Nephron (organoid): Measurements from ENCODE around the gene NFYC.

Source experiments
- H3K27ac Mint-ChIP-seq, 3 experiments: 2 replicates each; pipeline ENCODE4 v1.8.0; 2020; ENCODE audit warnings: mixed read lengths in 3 of 3, mild to moderate bottlenecking in 2 of 3, moderate library complexity in 1 of 3
- H3K27me3 Mint-ChIP-seq: 2 replicates; pipeline ENCODE4 v1.8.0; 2021; ENCODE audit warnings: low read depth, mild to moderate bottlenecking, moderate library complexity, mixed read lengths
- H3K36me3 Mint-ChIP-seq: 2 replicates; pipeline ENCODE4 v1.8.0; 2020; ENCODE audit warnings: low read depth, mixed read lengths
- H3K4me1 Mint-ChIP-seq: 2 replicates; pipeline ENCODE4 v1.8.0; 2020; ENCODE audit warnings: mixed read lengths
- H3K4me3 Mint-ChIP-seq, 3 experiments: 2 replicates each; pipeline ENCODE4 v1.8.0; 2020; ENCODE audit warnings: mild to moderate bottlenecking in 3 of 3, mixed read lengths in 3 of 3, moderate library complexity in 2 of 3
- H3K9me3 Mint-ChIP-seq: 2 replicates; pipeline ENCODE4 v1.8.0; 2020; ENCODE audit warnings: mixed read lengths
- TF ChIP-seq, protein P1 (sequence below), 3 experiments: fragments of 200-600 bp; sonication (generic); IDR thresholded peaks; one replicate each; pipeline ENCODE4 v1.5.0; 2021; ENCODE audit warnings: antibody characterized with exemption in 3 of 3; ENCODE audit not compliant: unreplicated experiment in 3 of 3

The NFYC gene

DNA sequence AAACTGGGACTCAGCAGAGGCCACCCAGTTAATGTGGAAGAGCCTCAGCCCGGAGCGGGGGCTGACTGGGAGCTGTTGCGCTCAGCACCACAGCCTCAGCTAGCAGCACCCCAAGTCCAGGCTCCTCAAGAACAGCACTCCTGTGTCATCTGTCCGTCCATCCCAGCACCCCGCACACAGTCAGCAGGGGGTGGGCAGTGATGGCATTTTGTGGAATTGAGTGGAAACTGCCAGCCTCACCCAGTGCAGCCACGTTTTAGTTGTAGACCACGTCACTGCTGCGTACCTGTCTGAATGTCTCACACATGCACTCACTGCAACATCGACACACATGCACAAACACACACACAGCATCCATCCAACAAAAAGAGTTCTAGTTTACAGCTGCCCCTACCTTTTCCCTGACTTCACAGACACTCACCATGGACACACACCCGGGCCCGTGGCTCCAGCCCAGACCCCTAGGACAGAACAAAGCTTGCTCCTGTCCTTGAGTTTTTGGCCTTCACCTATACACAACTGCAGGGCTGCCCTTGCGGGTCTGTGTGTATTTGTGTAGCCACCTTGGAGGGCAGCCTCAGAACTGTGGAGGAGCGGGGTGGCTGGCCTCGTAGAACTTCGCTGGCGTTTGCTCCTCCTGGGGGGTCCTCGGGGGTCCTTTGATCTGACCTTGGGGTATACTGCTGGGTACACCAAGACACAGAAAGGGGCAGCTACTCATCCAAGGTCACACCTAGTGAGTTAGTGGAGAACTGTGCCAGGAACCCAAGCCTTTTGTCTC lies 97.2 kb downstream of the NFYC start:
- H3K27ac Mint-ChIP-seq = peak overlapping the region in 1 of 3 experiments; percentile 50
- H3K27me3 Mint-ChIP-seq = peaks cover 18% of the 10 kb centered on the region
- peaks cover 21% of the 10 kb centered on the region for H3K4me1 Mint-ChIP-seq
- TF ChIP-seq, protein P1, sequence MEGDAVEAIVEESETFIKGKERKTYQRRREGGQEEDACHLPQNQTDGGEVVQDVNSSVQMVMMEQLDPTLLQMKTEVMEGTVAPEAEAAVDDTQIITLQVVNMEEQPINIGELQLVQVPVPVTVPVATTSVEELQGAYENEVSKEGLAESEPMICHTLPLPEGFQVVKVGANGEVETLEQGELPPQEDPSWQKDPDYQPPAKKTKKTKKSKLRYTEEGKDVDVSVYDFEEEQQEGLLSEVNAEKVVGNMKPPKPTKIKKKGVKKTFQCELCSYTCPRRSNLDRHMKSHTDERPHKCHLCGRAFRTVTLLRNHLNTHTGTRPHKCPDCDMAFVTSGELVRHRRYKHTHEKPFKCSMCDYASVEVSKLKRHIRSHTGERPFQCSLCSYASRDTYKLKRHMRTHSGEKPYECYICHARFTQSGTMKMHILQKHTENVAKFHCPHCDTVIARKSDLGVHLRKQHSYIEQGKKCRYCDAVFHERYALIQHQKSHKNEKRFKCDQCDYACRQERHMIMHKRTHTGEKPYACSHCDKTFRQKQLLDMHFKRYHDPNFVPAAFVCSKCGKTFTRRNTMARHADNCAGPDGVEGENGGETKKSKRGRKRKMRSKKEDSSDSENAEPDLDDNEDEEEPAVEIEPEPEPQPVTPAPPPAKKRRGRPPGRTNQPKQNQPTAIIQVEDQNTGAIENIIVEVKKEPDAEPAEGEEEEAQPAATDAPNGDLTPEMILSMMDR (IDR thresholded peaks at IDR 0.05; ENCODE audit: unreplicated experiment in 3 of 3) = no peak
- H3K36me3 Mint-ChIP-seq = no peaks in the 10 kb centered on the region
- no peaks in the 10 kb centered on the region for H3K9me3 Mint-ChIP-seq
- H3K4me3 Mint-ChIP-seq = no peak overlapping the region

- Mint-ChIP-seq H3K4me3 (no peak overlapping the region), H3K27ac (peak overlapping the region in 2 of 3 experiments; percentile 8 to 52), H3K4me1 (peaks cover 21% of the 10 kb centered on the region), H3K36me3 (no peaks in the 10 kb centered on the region), H3K9me3 (no peaks in the 10 kb centered on the region), H3K27me3 (peaks cover 18% of the 10 kb centered on the region)
- TF ChIP-seq, protein P1 (IDR thresholded peaks at IDR 0.05; ENCODE audit: unreplicated experiment in 3 of 3) = no peak
These were observed 97.8 kb downstream of the NFYC start for GRCh38 chr1:40789342-40789598.

DNA sequence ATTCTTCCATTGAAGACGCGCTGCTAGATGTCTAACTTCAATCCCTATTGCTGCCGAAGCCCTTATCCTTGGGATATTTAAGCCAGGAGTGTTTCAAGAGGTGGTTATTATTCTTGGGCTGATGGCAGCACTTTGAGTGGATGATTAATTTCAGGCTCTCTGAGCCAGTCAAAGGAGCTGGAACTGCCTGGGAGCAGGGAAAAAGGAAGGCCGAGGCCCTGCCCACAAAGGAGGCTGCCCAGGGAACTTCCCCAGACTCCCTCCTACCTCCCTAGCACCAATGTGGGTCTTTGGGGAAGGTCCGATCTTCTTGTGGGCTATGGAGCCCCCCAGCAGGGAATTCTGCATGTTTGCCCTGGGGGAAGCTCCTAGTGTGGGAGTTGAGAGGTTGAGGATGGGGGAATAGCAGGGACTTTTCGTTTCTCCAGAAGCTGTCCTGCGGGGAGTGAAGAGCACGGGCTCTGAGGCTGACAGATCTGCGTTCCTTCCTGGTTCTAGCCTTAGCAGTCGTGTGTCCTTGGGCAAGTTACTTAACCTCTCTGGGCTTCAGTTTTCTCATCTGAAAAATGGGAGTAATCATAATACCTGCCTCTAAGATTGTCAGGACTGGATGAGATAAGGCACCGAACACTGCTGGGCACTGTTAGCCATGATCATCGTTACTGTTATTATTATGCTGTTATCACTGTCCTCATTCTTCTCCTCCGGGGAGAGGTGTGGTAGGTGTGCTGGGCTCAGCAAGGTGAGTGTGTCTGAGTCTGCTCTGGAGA lies 98.3 kb downstream of the NFYC start:
- no peaks in the 10 kb centered on the region for H3K36me3 Mint-ChIP-seq
- peaks cover 18% of the 10 kb centered on the region for H3K27me3 Mint-ChIP-seq
- H3K4me3 Mint-ChIP-seq = no peak overlapping the region
- peaks cover 21% of the 10 kb centered on the region for H3K4me1 Mint-ChIP-seq
- H3K9me3 Mint-ChIP-seq = no peaks in the 10 kb centered on the region
- TF ChIP-seq, protein P1 (IDR thresholded peaks at IDR 0.05; ENCODE audit: unreplicated experiment in 3 of 3) = no peak
- peak overlapping the region; percentile 17 to 52 (median 22) for H3K27ac Mint-ChIP-seq

DNA sequence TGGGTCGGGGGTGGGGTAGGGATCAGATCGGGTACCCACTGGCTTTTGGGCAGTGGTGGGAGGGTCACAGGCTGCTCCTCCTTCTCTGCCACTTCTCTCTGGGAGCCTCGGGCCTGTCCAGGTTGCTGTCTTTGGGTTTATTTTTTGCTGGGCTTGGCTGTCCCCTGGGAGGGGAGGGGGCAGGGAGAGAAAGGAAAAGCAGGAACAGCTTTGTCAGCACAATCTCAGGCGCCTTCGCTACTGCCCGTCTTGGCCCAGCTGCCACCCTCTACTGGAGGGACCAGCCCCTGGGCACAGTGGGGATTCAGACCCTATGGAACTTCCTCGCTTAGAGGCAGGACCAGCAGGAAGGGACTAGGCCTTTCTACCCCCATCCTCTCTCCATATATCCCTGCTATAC lies 100.5 kb downstream of the NFYC start:
- Mint-ChIP-seq H3K36me3 (no peaks in the 10 kb centered on the region), H3K9me3 (no peaks in the 10 kb centered on the region), H3K27me3 (peaks cover 18% of the 10 kb centered on the region), H3K27ac (peak overlapping the region in 1 of 3 experiments; percentile 19), H3K4me3 (no peak overlapping the region), H3K4me1 (peaks cover 28% of the 10 kb centered on the region)
- TF ChIP-seq, protein P1 (IDR thresholded peaks at IDR 0.05; ENCODE audit: unreplicated experiment in 3 of 3) = no peak

DNA sequence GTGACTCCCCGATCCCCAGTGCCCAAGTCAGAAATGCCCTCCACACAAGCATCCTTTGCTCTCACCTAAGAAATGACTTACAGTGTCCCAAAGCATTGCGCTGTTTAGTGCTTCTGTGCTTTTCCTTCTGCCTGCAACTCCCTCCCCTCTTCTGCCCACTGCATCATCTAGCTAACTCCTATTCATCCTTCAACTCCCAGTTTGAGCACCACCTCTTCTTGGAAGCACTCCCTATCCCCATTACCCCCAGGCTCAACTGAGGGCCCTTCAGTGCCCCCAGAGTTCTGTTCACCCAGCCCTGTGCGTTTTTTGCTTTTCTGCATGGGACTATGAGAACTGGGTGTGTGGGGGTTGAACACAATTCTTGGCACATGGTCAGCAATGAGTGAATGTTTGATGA lies 102.1 kb downstream of the NFYC start:
- H3K4me3 Mint-ChIP-seq = no peak overlapping the region
- H3K27me3 Mint-ChIP-seq = peaks cover 15% of the 10 kb centered on the region
- TF ChIP-seq, protein P1 (IDR thresholded peaks at IDR 0.05; ENCODE audit: unreplicated experiment in 3 of 3) = no peak
- no peaks in the 10 kb centered on the region for H3K9me3 Mint-ChIP-seq
- no peaks in the 10 kb centered on the region for H3K36me3 Mint-ChIP-seq
- H3K4me1 Mint-ChIP-seq = peaks cover 34% of the 10 kb centered on the region
- H3K27ac Mint-ChIP-seq = peak overlapping the region in 1 of 3 experiments; percentile 18
